ENCODE results near the gene MAP2K7.
A peak's percentile ranks its signal among the peaks of the same experiment; 100 is the strongest.
"Not testable (repeated sequence)": the region's sequence is repeated elsewhere in the genome, so short reads cannot be mapped to it uniquely, and the experiment has no call there.

MAP2K7 gene

GRCh38 chr19:7903244-7904073 is at the start of gene MAP2K7:
Gene MAP2K7 (plus strand): TSS chr19:7903877. CDS start chr19:7903945, 68 bp downstream.
- H3K4me3 ChIP-seq (ENCODE audit: low read depth, low read length), result peak within 1 kb of the TSS; percentile 82
- TF ChIP-seq CTCF (IDR thresholded peaks at IDR 0.05; ENCODE audit: borderline replicate concordance, insufficient read depth, low read depth, low read length), result peak; percentile 62

DNA sequence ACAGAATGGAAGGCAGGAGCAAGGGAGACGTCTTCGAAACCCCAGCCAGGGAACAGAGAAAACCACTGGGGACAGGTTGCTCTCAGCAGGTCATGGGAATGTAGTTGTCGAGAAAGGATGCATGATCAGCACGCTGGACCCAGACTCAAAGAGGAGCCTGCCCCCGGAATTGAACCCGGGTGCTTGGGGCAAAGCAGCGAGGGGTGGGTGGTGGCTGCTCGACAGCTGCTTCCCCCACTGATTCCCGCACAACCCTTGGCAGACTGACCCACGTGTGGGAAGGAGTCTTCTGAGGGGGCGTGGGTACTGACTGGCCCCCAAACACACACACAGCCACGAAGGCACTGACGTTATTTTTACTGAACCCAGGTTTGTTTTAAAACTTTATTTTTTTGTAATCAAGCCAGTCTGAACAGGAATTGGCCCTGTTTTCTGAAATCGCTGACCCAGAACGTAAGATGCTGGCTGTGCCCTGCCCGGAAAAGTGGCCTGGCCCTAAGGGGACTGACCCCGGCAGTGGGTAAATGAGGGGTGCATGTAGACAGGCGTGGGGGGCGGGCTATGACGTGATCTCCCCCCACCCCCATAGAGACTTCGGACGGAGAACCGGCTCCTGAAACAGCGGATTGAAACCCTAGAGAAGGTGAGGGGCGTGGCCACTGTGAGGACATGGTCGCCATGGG is 48.1 kb upstream of the MAP2K7 start:
- H3K4me3 ChIP-seq (ENCODE audit: low read depth, low read length), result no peak overlapping the region
- no peak for TF ChIP-seq CTCF (IDR thresholded peaks at IDR 0.05; ENCODE audit: borderline replicate concordance, insufficient read depth, low read depth, low read length)

DNA sequence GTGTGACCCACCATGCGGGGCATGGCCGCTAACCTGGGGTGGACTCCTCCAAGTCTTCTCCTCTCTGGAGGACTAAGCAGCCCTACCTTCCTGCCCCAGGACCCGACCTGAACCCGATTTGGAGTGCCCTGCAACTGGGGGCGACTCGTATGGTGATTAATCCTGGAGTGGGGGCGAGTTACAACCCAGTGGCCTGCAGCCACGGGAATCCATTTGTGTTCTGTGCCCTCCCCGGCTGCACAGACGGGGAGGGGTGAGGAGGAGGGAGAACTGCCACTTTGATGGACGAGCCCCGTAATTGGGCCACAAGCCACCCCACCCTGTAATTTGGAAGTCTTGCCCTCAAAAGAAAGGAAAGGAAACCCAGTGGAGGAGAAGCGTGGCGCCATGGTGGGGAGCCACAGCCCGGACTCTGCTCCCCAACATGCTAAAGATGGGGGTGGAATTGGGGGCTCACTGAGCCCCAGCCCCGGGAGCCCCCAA is 47.5 kb upstream of the MAP2K7 start:
- TF ChIP-seq CTCF (IDR thresholded peaks at IDR 0.05; ENCODE audit: borderline replicate concordance, insufficient read depth, low read depth, low read length), result no peak
- H3K4me3 ChIP-seq (ENCODE audit: low read depth, low read length), result no peak overlapping the region

GRCh38 chr19:7856679-7857663 is 46.7 kb upstream of the MAP2K7 start:
- no peak for TF ChIP-seq CTCF (IDR thresholded peaks at IDR 0.05; ENCODE audit: borderline replicate concordance, insufficient read depth, low read depth, low read length)

GRCh38 chr19:7857727-7858108 is 46.0 kb upstream of the MAP2K7 start:
- no peak for TF ChIP-seq CTCF (IDR thresholded peaks at IDR 0.05; ENCODE audit: borderline replicate concordance, insufficient read depth, low read depth, low read length)
- H3K4me3 ChIP-seq (ENCODE audit: low read depth, low read length), result no peak overlapping the region

More at GRCh38 chr19:7856679-7857663, 46.7 kb upstream of the MAP2K7 start:
- no peak overlapping the region for H3K4me3 ChIP-seq (ENCODE audit: low read depth, low read length)

GRCh38 chr19:7858109-7858770 is 45.4 kb upstream of the MAP2K7 start:
- no peak for TF ChIP-seq CTCF (IDR thresholded peaks at IDR 0.05; ENCODE audit: borderline replicate concordance, insufficient read depth, low read depth, low read length)
- H3K4me3 ChIP-seq (ENCODE audit: low read depth, low read length), result no peak overlapping the region

DNA sequence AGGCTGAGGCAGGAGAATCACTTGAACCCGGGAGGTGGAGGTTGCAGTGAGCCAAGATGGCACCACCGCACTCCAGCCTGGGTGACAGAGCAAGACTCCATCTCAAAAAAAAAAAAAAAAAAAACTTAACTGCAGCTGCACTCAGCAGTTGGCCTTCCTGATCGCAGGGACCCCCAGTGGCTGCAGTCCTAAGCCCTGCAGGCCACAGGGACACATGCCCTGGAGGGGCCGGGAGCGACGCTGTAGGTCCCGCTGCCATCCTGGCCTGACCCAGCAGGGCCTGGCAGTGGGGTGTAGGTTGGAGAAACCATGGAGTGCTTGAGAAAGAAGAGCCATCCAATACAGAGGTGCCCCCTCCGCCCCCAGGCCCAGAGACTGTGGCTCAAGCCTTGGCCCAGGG is 44.6 kb upstream of the MAP2K7 start:
- not testable (repeated sequence) for H3K4me3 ChIP-seq (ENCODE audit: low read depth, low read length)
